Gastroesophageal sphincter (tissue), 4 donors: Measurements from ENCODE around the gene BRIP1. TPM values are rescaled to one million over a fixed set of nuclear protein-coding genes. Genes with fewer than 3 reads are reported as not detected.
"Not testable (repeated sequence)": the region's sequence is repeated elsewhere in the genome, so short reads cannot be mapped to it uniquely, and the experiment has no call there.

Experiments used
- ATAC-seq: fragments of 150-250 bp; one replicate; pipeline ENCODE4 v1.9.1; 2016; ENCODE audit warnings: mild to moderate bottlenecking, moderate library complexity
- H3K27ac ChIP-seq, 4 donors: fragments of 200-600 bp; sonication (generic) in 3 of 4; 1 replicate in 3 of 4; 2 replicates in 1 of 4; pipeline ENCODE4 v1.5.1; 2016 to 2019
- H3K27me3 ChIP-seq: fragments of 200-600 bp; sonication (generic); one replicate; pipeline ENCODE4 v1.5.1; 2019
- H3K36me3 ChIP-seq, 2 donors: fragments of 200-600 bp; sonication (generic); one replicate each; pipeline ENCODE4 v1.5.1; 2019; ENCODE audit warnings: control low read depth in 1 of 2
- H3K4me1 ChIP-seq, 3 donors: fragments of 200-600 bp; sonication (generic); 1 replicate in 2 of 3; 2 replicates in 1 of 3; pipeline ENCODE4 v1.5.1; 2016 to 2019; ENCODE audit warnings: control low read depth in 2 of 3
- H3K4me3 ChIP-seq, 2 donors: fragments of 200-600 bp; sonication (generic); one replicate each; pipeline ENCODE4 v1.5.1; 2019; ENCODE audit warnings: mild to moderate bottlenecking in 1 of 2, moderate library complexity in 1 of 2
- H3K9me3 ChIP-seq, 3 donors: fragments of 200-600 bp; sonication (generic); one replicate each; pipeline ENCODE4 v1.5.1; 2017 to 2019; ENCODE audit warnings: control low read depth in 2 of 3
- EP300 ChIP-seq: sonication (generic); formaldehyde crosslinking; IDR thresholded peaks from one replicate; pipeline ENCODE4 v1.6.1; 2017; ENCODE audit warnings: antibody characterized with exemption, mild to moderate bottlenecking
- POLR2A ChIP-seq, 2 donors: fragments of 450-650 bp; IDR thresholded peaks; one replicate each; pipeline ENCODE4 v1.6.1; 2017; ENCODE audit warnings: antibody characterized with exemption in 2 of 2, mild to moderate bottlenecking in 2 of 2, moderate library complexity in 1 of 2
- POLR2AphosphoS5 ChIP-seq: sonication (generic); formaldehyde crosslinking; IDR thresholded peaks from one replicate; pipeline ENCODE4 v1.6.1; 2017; ENCODE audit warnings: antibody characterized with exemption
- WGBS, 2 donors: methylation state at CpG; one replicate each; pipeline ENCODE4 v1.1.5; 2018; ENCODE audit warnings: low coverage in 1 of 2; 5-methylcytosine and 5-hydroxymethylcytosine counted together
- total RNA-seq, 4 donors: library from RNA; depleted of rRNA; stranded (reverse); fragments of >200 nt; gene quantifications; one replicate each; pipeline ENCODE4 v1.1.0, GENCODE V29; 2016
- TF ChIP-seq, protein P1 (sequence below), 4 experiments: fragments of 200-600 bp in 2 of 4; fragments of 450-650 bp in 2 of 4; sonication (generic) in 1 of 4; IDR thresholded peaks; one replicate each; pipeline ENCODE4 v1.5.1; 2017 to 2019; ENCODE audit warnings: antibody characterized with exemption in 4 of 4, mild to moderate bottlenecking in 2 of 4, moderate library complexity in 2 of 4

The BRIP1 gene
- total RNA-seq, 4 donors from 2014 or later = 0.15 to 1.1 (median 0.29) TPM

GRCh38 chr17:61733021-61733420 is 130.3 kb downstream of the BRIP1 start:
- no peak for ATAC-seq
- 93 to 96% methylated on average over 5 of the region's 5 CpGs for WGBS, 2 donors
- no peak overlapping the region for H3K4me3 ChIP-seq
- no peaks in the 10 kb centered on the region for H3K9me3 ChIP-seq
- no peaks in the 10 kb centered on the region for H3K27me3 ChIP-seq
- TF ChIP-seq, protein P1, sequence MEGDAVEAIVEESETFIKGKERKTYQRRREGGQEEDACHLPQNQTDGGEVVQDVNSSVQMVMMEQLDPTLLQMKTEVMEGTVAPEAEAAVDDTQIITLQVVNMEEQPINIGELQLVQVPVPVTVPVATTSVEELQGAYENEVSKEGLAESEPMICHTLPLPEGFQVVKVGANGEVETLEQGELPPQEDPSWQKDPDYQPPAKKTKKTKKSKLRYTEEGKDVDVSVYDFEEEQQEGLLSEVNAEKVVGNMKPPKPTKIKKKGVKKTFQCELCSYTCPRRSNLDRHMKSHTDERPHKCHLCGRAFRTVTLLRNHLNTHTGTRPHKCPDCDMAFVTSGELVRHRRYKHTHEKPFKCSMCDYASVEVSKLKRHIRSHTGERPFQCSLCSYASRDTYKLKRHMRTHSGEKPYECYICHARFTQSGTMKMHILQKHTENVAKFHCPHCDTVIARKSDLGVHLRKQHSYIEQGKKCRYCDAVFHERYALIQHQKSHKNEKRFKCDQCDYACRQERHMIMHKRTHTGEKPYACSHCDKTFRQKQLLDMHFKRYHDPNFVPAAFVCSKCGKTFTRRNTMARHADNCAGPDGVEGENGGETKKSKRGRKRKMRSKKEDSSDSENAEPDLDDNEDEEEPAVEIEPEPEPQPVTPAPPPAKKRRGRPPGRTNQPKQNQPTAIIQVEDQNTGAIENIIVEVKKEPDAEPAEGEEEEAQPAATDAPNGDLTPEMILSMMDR (IDR thresholded peaks at IDR 0.05) = no peak
- no peak for TF ChIP-seq POLR2A (IDR thresholded peaks at IDR 0.05)
- TF ChIP-seq POLR2AphosphoS5 = no peak
- no peak for TF ChIP-seq EP300
- H3K36me3 ChIP-seq = no peaks in the 10 kb centered on the region
- H3K4me1 ChIP-seq = no peaks in the 10 kb centered on the region
- no peak overlapping the region for H3K27ac ChIP-seq

- Histone ChIP-seq H3K4me3 (no peak overlapping the region), H3K27me3 (no peaks in the 10 kb centered on the region), H3K4me1 (no peaks in the 10 kb centered on the region), H3K27ac (no peak overlapping the region), H3K9me3 (no peaks in the 10 kb centered on the region), H3K36me3 (no peaks in the 10 kb centered on the region)
- TF ChIP-seq EP300 (no peak), POLR2AphosphoS5 (no peak), POLR2A (IDR thresholded peaks at IDR 0.05) (no peak)
- TF ChIP-seq, protein P1 (IDR thresholded peaks at IDR 0.05) = no peak
- no peak for ATAC-seq
- 63 to 67% methylated on average over 3 of the region's 3 CpGs for WGBS, 2 donors
Measured at GRCh38 chr17:61732169-61732568, 131.2 kb downstream of the BRIP1 start.

- no peaks in the 10 kb centered on the region for H3K9me3 ChIP-seq
Measured at GRCh38 chr17:61731330-61731729, 132.0 kb downstream of the BRIP1 start.

GRCh38 chr17:61729690-61730268 is 133.5 kb downstream of the BRIP1 start:
- Histone ChIP-seq H3K4me3 (no peak overlapping the region), H3K36me3 (no peaks in the 10 kb centered on the region), H3K4me1 (no peaks in the 10 kb centered on the region), H3K27ac (no peak overlapping the region), H3K9me3 (no peaks in the 10 kb centered on the region), H3K27me3 (no peaks in the 10 kb centered on the region)
- TF ChIP-seq, protein P1 (IDR thresholded peaks at IDR 0.05) = no peak
- TF ChIP-seq POLR2AphosphoS5 = no peak
- no peak for TF ChIP-seq POLR2A (IDR thresholded peaks at IDR 0.05)
- TF ChIP-seq EP300 = no peak
- ATAC-seq = no peak
- 29 to 93% methylated on average over 3 to 5 of the region's 5 CpGs for WGBS, 2 donors

More at GRCh38 chr17:61731330-61731729, 132.0 kb downstream of the BRIP1 start:
- no peak for TF ChIP-seq EP300
- no peak for TF ChIP-seq POLR2AphosphoS5
- no peak for TF ChIP-seq POLR2A (IDR thresholded peaks at IDR 0.05)
- TF ChIP-seq, protein P1 (IDR thresholded peaks at IDR 0.05) = no peak
- ATAC-seq = no peak
- Histone ChIP-seq H3K36me3 (no peaks in the 10 kb centered on the region), H3K27ac (no peak overlapping the region), H3K27me3 (no peaks in the 10 kb centered on the region), H3K4me3 (no peak overlapping the region), H3K4me1 (no peaks in the 10 kb centered on the region)

- Histone ChIP-seq H3K4me3 (no peak overlapping the region), H3K9me3 (no peaks in the 10 kb centered on the region), H3K36me3 (no peaks in the 10 kb centered on the region), H3K4me1 (no peaks in the 10 kb centered on the region), H3K27ac (no peak overlapping the region), H3K27me3 (no peaks in the 10 kb centered on the region)
- WGBS, 2 donors = 68 to 71% methylated on average over 3 of the region's 3 CpGs
- ATAC-seq = no peak
- TF ChIP-seq EP300 (no peak), POLR2AphosphoS5 (no peak), POLR2A (IDR thresholded peaks at IDR 0.05) (no peak)
- TF ChIP-seq, protein P1 (IDR thresholded peaks at IDR 0.05) = no peak
Measured at GRCh38 chr17:61728297-61728836, 135.0 kb downstream of the BRIP1 start.

- not testable (repeated sequence) for H3K36me3 ChIP-seq, ATAC-seq, H3K4me1 ChIP-seq, H3K27ac ChIP-seq, H3K27me3 ChIP-seq, H3K4me3 ChIP-seq, H3K9me3 ChIP-seq
- 96 to 100% methylated on average over 5 to 8 of the region's 8 CpGs for WGBS, 2 donors
Measured at GRCh38 chr17:61727798-61728197, 135.5 kb downstream of the BRIP1 start.
